ENCODE results near the gene AFF3.

Gene AFF3

GRCh38 chr2:99802734-99803133 is 339.7 kb downstream of the AFF3 start:
- H3K27ac ChIP-seq (ENCODE audit: low read depth, low read length, poor library complexity, severe bottlenecking): no peak overlapping the region
- H2AFZ ChIP-seq (ENCODE audit: low read length): no peak overlapping the region
- H3K4me1 ChIP-seq (ENCODE audit: insufficient read depth, low read length, severe bottlenecking): no peaks in the 10 kb centered on the region
- TF ChIP-seq CTCF (IDR thresholded peaks at IDR 0.05; ENCODE audit: low read length) (no peak), EZH2 (IDR thresholded peaks at IDR 0.05; ENCODE audit: borderline replicate concordance, low read length) (no peak)
- H3K9ac ChIP-seq (ENCODE audit: low read length): no peak overlapping the region
- peaks cover 35% of the 10 kb centered on the region for H3K79me2 ChIP-seq (ENCODE audit: insufficient read depth, low read length)
- H3K27me3 ChIP-seq (ENCODE audit: insufficient read depth, low read length): no peaks in the 10 kb centered on the region
- H3K9me3 ChIP-seq (ENCODE audit: low read length): peaks cover 19% of the 10 kb centered on the region; the same call in 1 of the 2 replicates
- H3F3A ChIP-seq (ENCODE audit: insufficient read depth, low read length): peaks cover 4% of the 10 kb centered on the region
- no peaks in the 10 kb centered on the region for H3K9me2 ChIP-seq (ENCODE audit: low read depth, low read length)
- no peaks in the 10 kb centered on the region for H4K20me1 ChIP-seq (ENCODE audit: insufficient read depth, low read length)
- no peak overlapping the region for H3K4me2 ChIP-seq (ENCODE audit: low read length)
- peaks cover 70% of the 10 kb centered on the region for H3K36me3 ChIP-seq (ENCODE audit: insufficient read depth, low read length)
- no peak overlapping the region for H3K4me3 ChIP-seq (ENCODE audit: low read depth, low read length, poor library complexity, severe bottlenecking)

- Histone ChIP-seq H3K4me2 (ENCODE audit: low read length) (no peak overlapping the region), H3K4me1 (ENCODE audit: insufficient read depth, low read length, severe bottlenecking) (no peaks in the 10 kb centered on the region), H3K27ac (ENCODE audit: low read depth, low read length, poor library complexity, severe bottlenecking) (no peak overlapping the region), H3K9me3 (ENCODE audit: low read length) (peaks cover 31% of the 10 kb centered on the region), H3K9me2 (ENCODE audit: low read depth, low read length) (no peaks in the 10 kb centered on the region), H3K9ac (ENCODE audit: low read length) (no peak overlapping the region), H3K27me3 (ENCODE audit: insufficient read depth, low read length) (no peaks in the 10 kb centered on the region), H3F3A (ENCODE audit: insufficient read depth, low read length) (peaks cover 4% of the 10 kb centered on the region), H4K20me1 (ENCODE audit: insufficient read depth, low read length) (no peaks in the 10 kb centered on the region), H3K36me3 (ENCODE audit: insufficient read depth, low read length) (peaks cover 70% of the 10 kb centered on the region), H3K4me3 (ENCODE audit: low read depth, low read length, poor library complexity, severe bottlenecking) (no peak overlapping the region), H2AFZ (ENCODE audit: low read length) (no peak overlapping the region), H3K79me2 (ENCODE audit: insufficient read depth, low read length) (peaks cover 42% of the 10 kb centered on the region)
- no peak for TF ChIP-seq CTCF (IDR thresholded peaks at IDR 0.05; ENCODE audit: low read length)
Measured at GRCh38 chr2:99801327-99801901, 341.0 kb downstream of the AFF3 start.

GRCh38 chr2:99797475-99797874 is 344.9 kb downstream of the AFF3 start:
- Histone ChIP-seq H3K4me3 (ENCODE audit: low read depth, low read length, poor library complexity, severe bottlenecking) (no peak overlapping the region), H3K9ac (ENCODE audit: low read length) (no peak overlapping the region), H3K27me3 (ENCODE audit: insufficient read depth, low read length) (no peaks in the 10 kb centered on the region), H3K9me2 (ENCODE audit: low read depth, low read length) (no peaks in the 10 kb centered on the region), H3K36me3 (ENCODE audit: insufficient read depth, low read length) (peaks cover 67% of the 10 kb centered on the region), H3K9me3 (ENCODE audit: low read length) (peaks cover 29% of the 10 kb centered on the region), H4K20me1 (ENCODE audit: insufficient read depth, low read length) (no peaks in the 10 kb centered on the region), H3F3A (ENCODE audit: insufficient read depth, low read length) (peaks cover 3% of the 10 kb centered on the region), H2AFZ (ENCODE audit: low read length) (no peak overlapping the region), H3K4me1 (ENCODE audit: insufficient read depth, low read length, severe bottlenecking) (no peaks in the 10 kb centered on the region), H3K79me2 (ENCODE audit: insufficient read depth, low read length) (peaks cover 35% of the 10 kb centered on the region), H3K4me2 (ENCODE audit: low read length) (no peak overlapping the region), H3K27ac (ENCODE audit: low read depth, low read length, poor library complexity, severe bottlenecking) (no peak overlapping the region)
- TF ChIP-seq EZH2 (IDR thresholded peaks at IDR 0.05; ENCODE audit: borderline replicate concordance, low read length) (no peak), CTCF (IDR thresholded peaks at IDR 0.05; ENCODE audit: low read length) (no peak)

Measured in OCI-LY1 (cell line).